G401.6 (cell line): Measurements from ENCODE around the gene DHCR24.

Experiments used
- FAIRE-seq: peaks from 2 replicates; lab custom pipeline; 2012; peaks lifted over from hg19 to GRCh38; lab: Jason Lieb, UNC

DHCR24 gene

DNA sequence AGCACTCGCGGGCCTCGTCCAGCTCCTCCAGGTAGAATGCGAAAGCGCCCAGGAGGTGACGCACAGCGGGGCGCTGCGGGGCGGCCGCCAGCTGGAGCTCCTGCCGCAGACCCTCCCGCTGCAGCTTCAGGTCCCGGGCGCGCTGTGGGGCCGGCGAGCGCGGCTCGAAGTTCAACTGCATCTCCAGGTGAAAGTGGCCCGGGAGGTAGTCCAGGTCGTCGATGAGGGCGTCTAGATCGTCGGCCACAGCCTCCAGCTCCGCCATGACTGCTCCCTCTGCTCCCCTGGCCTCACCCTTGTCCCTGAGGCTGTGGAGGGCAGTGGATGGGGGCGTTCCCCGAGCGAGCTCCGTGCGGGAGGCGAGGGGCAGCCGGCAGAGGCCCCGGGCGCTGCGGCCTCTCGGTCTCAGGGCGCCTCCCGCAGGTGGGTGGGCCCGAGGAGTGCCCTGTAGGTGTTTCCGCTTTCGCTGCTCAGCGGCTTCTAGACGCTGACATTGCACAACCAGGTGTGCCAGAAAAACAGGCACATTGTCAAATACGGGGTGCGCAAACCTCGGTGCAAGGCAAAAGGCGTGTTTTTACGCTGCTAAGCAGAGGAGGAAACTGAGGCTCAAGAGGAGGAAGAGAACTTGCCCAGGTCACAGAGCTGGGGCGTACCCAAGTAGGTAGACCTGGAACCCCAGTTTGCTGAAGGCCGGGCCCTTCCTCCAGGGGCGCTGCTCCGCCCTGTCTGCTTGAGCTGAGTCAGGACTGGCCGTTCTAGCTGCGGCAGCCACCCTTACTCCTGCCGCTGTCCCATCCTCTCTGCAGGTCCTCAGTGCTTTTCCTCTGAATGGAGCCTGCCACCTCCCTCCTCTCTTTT is 85.9 kb downstream of the DHCR24 start, which contains the start of gene TTC22:
TSS of gene TTC22 (minus strand) at position 425 of the 861 bp plus-strand sequence. CDS start at position 265, 160 bp downstream.
- FAIRE-seq: no peak

DNA sequence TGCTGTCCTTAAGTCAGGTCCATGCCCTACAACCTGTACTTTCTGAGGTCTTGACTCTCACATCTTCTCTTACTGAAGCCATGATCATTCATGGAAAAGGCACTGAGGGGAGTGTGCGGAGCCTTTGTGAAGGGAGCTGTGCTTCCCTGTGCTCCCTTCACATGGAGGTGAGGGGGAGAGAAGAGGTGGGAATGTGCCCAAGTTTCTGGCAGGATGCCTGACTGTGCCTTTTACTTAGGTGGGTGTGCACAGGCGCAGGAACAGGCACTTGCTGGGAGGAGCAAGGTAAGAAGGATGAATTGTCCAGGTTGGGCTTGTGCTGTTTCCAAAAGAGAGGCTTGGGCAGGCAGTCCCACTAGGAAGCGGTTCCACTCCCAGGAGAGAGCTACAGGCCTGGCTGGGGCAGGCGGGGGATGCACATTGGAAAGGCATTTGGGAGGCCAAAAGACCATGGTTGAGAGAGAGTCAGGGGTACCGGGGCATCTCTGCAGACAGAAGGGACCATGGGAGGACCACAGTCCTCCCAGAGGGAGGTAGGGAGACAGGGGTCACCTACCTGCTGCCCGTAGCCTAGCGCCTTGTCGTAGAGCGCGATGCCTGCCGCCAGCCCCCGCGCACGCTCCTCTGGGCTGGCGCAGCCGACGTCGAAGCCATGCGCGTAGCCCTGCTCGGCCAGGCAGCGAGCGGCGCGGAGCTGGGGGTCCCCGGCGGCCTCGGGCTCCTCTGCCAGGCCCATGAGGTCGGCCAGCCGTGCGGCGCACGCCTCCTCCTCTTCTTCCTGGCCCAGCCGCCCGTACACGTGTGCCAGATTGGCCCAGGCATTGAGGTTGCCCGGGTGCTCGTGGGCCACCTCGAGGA is 86.7 kb downstream of the DHCR24 start:
- FAIRE-seq: no peak
